ENCODE measurements around the gene PRX. TPM values are rescaled to one million over a fixed set of nuclear protein-coding genes. Genes with fewer than 3 reads are reported as not detected.

PRX gene
- total and polyA plus RNA-seq, 9 of the 15 experiments (the other 6 are each of a cell fraction or from before 2014, with no cell fraction given): 0.65 to 3.5 (median 1.7) TPM; not detected in 2

GRCh38 chr19:40357640-40358039 lies 55.5 kb downstream of the PRX start (continued):
- TF ChIP-seq ARID4B (CRISPR knock-in tag; IDR thresholded peaks at IDR 0.05) (no peak), AFF4 (CRISPR knock-in tag; IDR thresholded peaks at IDR 0.05) (no peak), CBFA2T2 (conservative IDR thresholded peaks at IDR 0.05) (no peak), CXXC5 (CRISPR knock-in tag; IDR thresholded peaks at IDR 0.05) (no peak), ARID3A (IDR thresholded peaks at IDR 0.05; ENCODE audit: borderline replicate concordance, low read depth, low read length) (no peak), E2F4 (CRISPR knock-in tag; IDR thresholded peaks at IDR 0.05; ENCODE audit: low read depth) (no peak), ZNF41 (CRISPR knock-in tag; conservative IDR thresholded peaks at IDR 0.05) (no peak)
